Measurements from ENCODE around the gene EHD1. TPM values are rescaled to one million over a fixed set of nuclear protein-coding genes. Genes with fewer than 3 reads are reported as not detected.
A peak's percentile ranks its signal among the peaks of the same experiment; 100 is the strongest.

EHD1 gene
- total RNA-seq, 2 experiments from 2014 or later = 101 to 153 TPM

- POLR2A ChIA-PET = interaction anchor here (0.6 kb wide), 1 partner anchor 75 kb away, joined by 4 read pairs; no protein-coding TSS in a partner anchor
- intact Hi-C loops (cut with micrococcal nuclease; ENCODE audit: unreplicated experiment) = loop anchor here (2.0 to 10.0 kb wide), 3 partner anchors 56 to 169 kb away; partner anchors contain the start of genes CDCA5, MAJIN and ZFPL1
- CTCF ChIA-PET (ENCODE audit: unreplicated experiment) = interaction anchor here (1.0 kb wide), 1 partner anchor 57 kb away, joined by 3 read pairs; no protein-coding TSS in a partner anchor
These were observed 37.8 kb upstream of the EHD1 start for GRCh38 chr11:64916040-64916774.

DNA sequence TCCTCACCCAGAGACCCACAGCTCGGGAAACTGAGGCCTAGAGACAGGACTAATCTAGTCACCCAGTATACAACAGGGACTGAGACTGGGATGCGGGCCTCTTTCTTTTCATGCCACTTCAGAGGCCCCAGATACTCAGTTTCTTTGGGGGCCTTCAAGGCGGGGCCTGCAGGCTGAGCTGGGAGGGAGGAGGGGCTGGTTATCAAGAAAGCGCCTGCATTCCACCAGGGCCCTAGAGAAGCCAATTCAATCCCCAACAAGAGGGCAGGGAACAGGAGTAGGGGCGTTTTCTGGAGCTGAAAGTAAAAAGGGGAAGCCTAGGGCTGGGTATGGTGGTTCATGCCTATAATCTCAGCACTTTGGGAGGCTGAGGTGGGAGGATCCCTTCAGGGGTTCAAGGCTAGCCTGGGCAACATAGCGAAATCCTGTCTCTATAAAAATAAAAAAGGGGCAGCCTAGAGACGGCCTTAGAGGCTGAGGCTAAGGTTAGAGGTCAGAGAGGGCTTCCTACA, 37.0 kb upstream of the EHD1 start:
- no TSS peak for BruUV-seq (replicated peaks)
- POLR2A ChIA-PET = no interaction called here
- H4K20me1 ChIP-seq (ENCODE audit: insufficient read depth, low read length) = no peaks in the 10 kb centered on the region
- no peak overlapping the region for H2AFZ ChIP-seq (ENCODE audit: low read length)
- H3K9me2 ChIP-seq (ENCODE audit: insufficient read depth, low read length) = no peaks in the 10 kb centered on the region
- H3K36me3 ChIP-seq (ENCODE audit: insufficient read depth, low read length) = peaks cover 33% of the 10 kb centered on the region
- no peaks in the 10 kb centered on the region for H3K9me3 ChIP-seq (ENCODE audit: low read length)
- no peak for TF ChIP-seq EZH2phosphoT487 (IDR thresholded peaks at IDR 0.05; ENCODE audit: borderline replicate concordance, low read depth, low read length)
- TF ChIP-seq CTCF (conservative IDR thresholded peaks at IDR 0.05; ENCODE audit: low read length) = no peak
- H3K4me1 ChIP-seq (ENCODE audit: insufficient read depth, low read length, poor library complexity, severe bottlenecking) = peaks cover 32% of the 10 kb centered on the region
- intact Hi-C loops (cut with micrococcal nuclease; ENCODE audit: unreplicated experiment) = loop anchor here (5.0 to 10.0 kb wide), 2 partner anchors 57 to 169 kb away; partner anchors contain the start of genes CDCA5, MAJIN and ZFPL1
- CTCF ChIA-PET (ENCODE audit: unreplicated experiment) = no interaction called here
- H3K4me2 ChIP-seq (ENCODE audit: low read length) = peak overlapping the region; percentile 84
- H3K79me2 ChIP-seq (ENCODE audit: insufficient read depth, low read depth, low read length) = peaks cover 10% of the 10 kb centered on the region; the same call in 1 of the 2 replicates
- no peak for DNase-seq (ENCODE audit: low spot score)
- H3K27ac ChIP-seq (ENCODE audit: low read depth, low read length, poor library complexity, severe bottlenecking) = peak overlapping the region; percentile 14
- peak overlapping the region; percentile 87 for H3K4me3 ChIP-seq (ENCODE audit: low read depth, low read length, poor library complexity, severe bottlenecking)

More at GRCh38 chr11:64916040-64916774, 37.8 kb upstream of the EHD1 start:
- no TSS peak for BruUV-seq (replicated peaks)
- DNase-seq (ENCODE audit: low spot score) = peak; percentile 48
- Histone ChIP-seq H3K9me3 (ENCODE audit: low read length) (no peaks in the 10 kb centered on the region), H3K79me2 (ENCODE audit: insufficient read depth, low read depth, low read length) (peaks cover 10% of the 10 kb centered on the region; the same call in 1 of the 2 replicates), H3K4me2 (ENCODE audit: low read length) (peak overlapping the region; percentile 84), H4K20me1 (ENCODE audit: insufficient read depth, low read length) (no peaks in the 10 kb centered on the region), H3K9me2 (ENCODE audit: insufficient read depth, low read length) (no peaks in the 10 kb centered on the region), H3K36me3 (ENCODE audit: insufficient read depth, low read length) (peaks cover 25% of the 10 kb centered on the region; the same call in 1 of the 2 replicates), H3K4me1 (ENCODE audit: insufficient read depth, low read length, poor library complexity, severe bottlenecking) (peaks cover 32% of the 10 kb centered on the region), H2AFZ (ENCODE audit: low read length) (no peak overlapping the region), H3K4me3 (ENCODE audit: low read depth, low read length, poor library complexity, severe bottlenecking) (peak overlapping the region; percentile 87), H3K27ac (ENCODE audit: low read depth, low read length, poor library complexity, severe bottlenecking) (peak overlapping the region; percentile 42)
- no peak for TF ChIP-seq CTCF (conservative IDR thresholded peaks at IDR 0.05; ENCODE audit: low read length)
- TF ChIP-seq EZH2phosphoT487 (IDR thresholded peaks at IDR 0.05; ENCODE audit: borderline replicate concordance, low read depth, low read length) = no peak

Measured in OCI-LY7 (cell line).